ENCODE results near the gene BACE2.

DNA sequence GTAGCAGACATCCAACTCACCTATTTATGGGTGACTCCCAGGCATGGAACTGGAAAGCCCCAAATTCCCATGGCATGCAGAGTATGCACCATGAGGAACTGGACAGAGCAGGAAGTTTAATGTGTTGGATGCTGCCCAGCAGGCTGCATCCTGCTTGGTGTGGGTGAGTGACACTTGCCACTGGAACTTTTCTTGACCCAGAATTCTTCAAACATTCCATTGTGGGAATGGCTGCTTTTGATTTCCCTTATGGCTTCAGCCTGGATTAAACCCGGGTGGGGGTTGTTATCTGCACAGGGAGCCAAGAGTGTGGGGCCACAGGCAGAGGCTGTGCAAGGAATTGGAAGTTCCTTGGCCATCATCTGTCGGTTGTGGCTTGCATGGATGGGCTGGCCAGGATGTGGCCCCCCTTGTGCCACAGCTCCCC, 26.9 kb upstream of the BACE2 start:
- TF ChIP-seq, protein P1, sequence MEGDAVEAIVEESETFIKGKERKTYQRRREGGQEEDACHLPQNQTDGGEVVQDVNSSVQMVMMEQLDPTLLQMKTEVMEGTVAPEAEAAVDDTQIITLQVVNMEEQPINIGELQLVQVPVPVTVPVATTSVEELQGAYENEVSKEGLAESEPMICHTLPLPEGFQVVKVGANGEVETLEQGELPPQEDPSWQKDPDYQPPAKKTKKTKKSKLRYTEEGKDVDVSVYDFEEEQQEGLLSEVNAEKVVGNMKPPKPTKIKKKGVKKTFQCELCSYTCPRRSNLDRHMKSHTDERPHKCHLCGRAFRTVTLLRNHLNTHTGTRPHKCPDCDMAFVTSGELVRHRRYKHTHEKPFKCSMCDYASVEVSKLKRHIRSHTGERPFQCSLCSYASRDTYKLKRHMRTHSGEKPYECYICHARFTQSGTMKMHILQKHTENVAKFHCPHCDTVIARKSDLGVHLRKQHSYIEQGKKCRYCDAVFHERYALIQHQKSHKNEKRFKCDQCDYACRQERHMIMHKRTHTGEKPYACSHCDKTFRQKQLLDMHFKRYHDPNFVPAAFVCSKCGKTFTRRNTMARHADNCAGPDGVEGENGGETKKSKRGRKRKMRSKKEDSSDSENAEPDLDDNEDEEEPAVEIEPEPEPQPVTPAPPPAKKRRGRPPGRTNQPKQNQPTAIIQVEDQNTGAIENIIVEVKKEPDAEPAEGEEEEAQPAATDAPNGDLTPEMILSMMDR (IDR thresholded peaks at IDR 0.05): no peak
- TF ChIP-seq POLR2AphosphoS5 (IDR thresholded peaks at IDR 0.05) (no peak), EP300 (IDR thresholded peaks at IDR 0.05) (no peak), POLR2A (IDR thresholded peaks at IDR 0.05) (no peak)
